ENCODE data around the gene AAMP. TPM values are rescaled to one million over a fixed set of nuclear protein-coding genes. Genes with fewer than 3 reads are reported as not detected.

The AAMP gene
- total and polyA plus RNA-seq, 2 experiments from 2014 or later, result 90.8 to 203 TPM

- peak within 1 kb of the TSS; percentile 93 for H3K27ac Mint-ChIP-seq
- H3K4me2 ChIP-seq, result peak within 1 kb of the TSS; percentile 92
- H3K79me2 ChIP-seq (replicated peaks; ENCODE audit: insufficient read depth), result peaks cover 46% of the 10 kb centered on the region
- H3K9me2 ChIP-seq (ENCODE audit: insufficient read depth), result no peaks in the 10 kb centered on the region
- ATAC-seq, result peak; percentile 91
- H3K4me1 ChIP-seq (ENCODE audit: insufficient read depth), result peaks cover 33% of the 10 kb centered on the region
- H3K27me3 Mint-ChIP-seq (ENCODE audit: insufficient read depth, low read depth, poor library complexity), result peaks cover 13% of the 10 kb centered on the region
- H3K36me3 ChIP-seq (ENCODE audit: insufficient read depth), result 0 out of 2 replicates have a peak, but pooled peaks cover 11% of the 10 kb centered on the region
- peak within 1 kb of the TSS; percentile 99 for H3K4me3 ChIP-seq
- peaks cover 3% of the 10 kb centered on the region; the same call in 1 of the 2 replicates for H3F3A ChIP-seq (replicated peaks; ENCODE audit: low read depth)
- peaks cover 33% of the 10 kb centered on the region for H4K20me1 ChIP-seq (replicated peaks; ENCODE audit: insufficient read depth)
- H3K9me3 Mint-ChIP-seq, result no peaks in the 10 kb centered on the region
- H3K4me3 Mint-ChIP-seq, result peak within 1 kb of the TSS; percentile 89
- H2AFZ ChIP-seq, result peak within 1 kb of the TSS; percentile 100
- DNase-seq (ENCODE audit: low spot score), result peak; percentile 90
- H3K27ac ChIP-seq (ENCODE audit: low read depth), result peak within 1 kb of the TSS; percentile 86
- no peaks in the 10 kb centered on the region for H3K27me3 ChIP-seq (ENCODE audit: insufficient read depth)
- no peak for TF ChIP-seq EZH2phosphoT487 (IDR thresholded peaks at IDR 0.05; ENCODE audit: unreplicated experiment)
- TF ChIP-seq, protein P1, sequence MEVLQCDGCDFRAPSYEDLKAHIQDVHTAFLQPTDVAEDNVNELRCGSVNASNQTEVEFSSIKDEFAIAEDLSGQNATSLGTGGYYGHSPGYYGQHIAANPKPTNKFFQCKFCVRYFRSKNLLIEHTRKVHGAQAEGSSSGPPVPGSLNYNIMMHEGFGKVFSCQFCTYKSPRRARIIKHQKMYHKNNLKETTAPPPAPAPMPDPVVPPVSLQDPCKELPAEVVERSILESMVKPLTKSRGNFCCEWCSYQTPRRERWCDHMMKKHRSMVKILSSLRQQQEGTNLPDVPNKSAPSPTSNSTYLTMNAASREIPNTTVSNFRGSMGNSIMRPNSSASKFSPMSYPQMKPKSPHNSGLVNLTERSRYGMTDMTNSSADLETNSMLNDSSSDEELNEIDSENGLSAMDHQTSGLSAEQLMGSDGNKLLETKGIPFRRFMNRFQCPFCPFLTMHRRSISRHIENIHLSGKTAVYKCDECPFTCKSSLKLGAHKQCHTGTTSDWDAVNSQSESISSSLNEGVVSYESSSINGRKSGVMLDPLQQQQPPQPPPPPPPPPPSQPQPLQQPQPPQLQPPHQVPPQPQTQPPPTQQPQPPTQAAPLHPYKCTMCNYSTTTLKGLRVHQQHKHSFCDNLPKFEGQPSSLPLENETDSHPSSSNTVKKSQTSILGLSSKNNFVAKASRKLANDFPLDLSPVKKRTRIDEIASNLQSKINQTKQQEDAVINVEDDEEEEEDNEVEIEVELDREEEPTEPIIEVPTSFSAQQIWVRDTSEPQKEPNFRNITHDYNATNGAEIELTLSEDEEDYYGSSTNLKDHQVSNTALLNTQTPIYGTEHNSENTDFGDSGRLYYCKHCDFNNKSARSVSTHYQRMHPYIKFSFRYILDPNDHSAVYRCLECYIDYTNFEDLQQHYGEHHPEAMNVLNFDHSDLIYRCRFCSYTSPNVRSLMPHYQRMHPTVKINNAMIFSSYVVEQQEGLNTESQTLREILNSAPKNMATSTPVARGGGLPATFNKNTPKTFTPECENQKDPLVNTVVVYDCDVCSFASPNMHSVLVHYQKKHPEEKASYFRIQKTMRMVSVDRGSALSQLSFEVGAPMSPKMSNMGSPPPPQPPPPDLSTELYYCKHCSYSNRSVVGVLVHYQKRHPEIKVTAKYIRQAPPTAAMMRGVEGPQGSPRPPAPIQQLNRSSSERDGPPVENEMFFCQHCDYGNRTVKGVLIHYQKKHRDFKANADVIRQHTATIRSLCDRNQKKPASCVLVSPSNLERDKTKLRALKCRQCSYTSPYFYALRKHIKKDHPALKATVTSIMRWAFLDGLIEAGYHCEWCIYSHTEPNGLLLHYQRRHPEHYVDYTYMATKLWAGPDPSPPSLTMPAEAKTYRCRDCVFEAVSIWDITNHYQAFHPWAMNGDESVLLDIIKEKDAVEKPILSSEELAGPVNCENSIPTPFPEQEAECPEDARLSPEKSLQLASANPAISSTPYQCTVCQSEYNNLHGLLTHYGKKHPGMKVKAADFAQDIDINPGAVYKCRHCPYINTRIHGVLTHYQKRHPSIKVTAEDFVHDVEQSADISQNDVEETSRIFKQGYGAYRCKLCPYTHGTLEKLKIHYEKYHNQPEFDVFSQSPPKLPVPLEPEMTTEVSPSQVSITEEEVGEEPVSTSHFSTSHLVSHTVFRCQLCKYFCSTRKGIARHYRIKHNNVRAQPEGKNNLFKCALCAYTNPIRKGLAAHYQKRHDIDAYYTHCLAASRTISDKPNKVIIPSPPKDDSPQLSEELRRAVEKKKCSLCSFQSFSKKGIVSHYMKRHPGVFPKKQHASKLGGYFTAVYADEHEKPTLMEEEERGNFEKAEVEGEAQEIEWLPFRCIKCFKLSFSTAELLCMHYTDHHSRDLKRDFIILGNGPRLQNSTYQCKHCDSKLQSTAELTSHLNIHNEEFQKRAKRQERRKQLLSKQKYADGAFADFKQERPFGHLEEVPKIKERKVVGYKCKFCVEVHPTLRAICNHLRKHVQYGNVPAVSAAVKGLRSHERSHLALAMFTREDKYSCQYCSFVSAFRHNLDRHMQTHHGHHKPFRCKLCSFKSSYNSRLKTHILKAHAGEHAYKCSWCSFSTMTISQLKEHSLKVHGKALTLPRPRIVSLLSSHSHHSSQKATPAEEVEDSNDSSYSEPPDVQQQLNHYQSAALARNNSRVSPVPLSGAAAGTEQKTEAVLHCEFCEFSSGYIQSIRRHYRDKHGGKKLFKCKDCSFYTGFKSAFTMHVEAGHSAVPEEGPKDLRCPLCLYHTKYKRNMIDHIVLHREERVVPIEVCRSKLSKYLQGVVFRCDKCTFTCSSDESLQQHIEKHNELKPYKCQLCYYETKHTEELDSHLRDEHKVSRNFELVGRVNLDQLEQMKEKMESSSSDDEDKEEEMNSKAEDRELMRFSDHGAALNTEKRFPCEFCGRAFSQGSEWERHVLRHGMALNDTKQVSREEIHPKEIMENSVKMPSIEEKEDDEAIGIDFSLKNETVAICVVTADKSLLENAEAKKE (CRISPR knock-in tag; IDR thresholded peaks at IDR 0.05), result no peak
- TF ChIP-seq POLR2AphosphoS5 (IDR thresholded peaks at IDR 0.05; ENCODE audit: low read depth), result peak; percentile 84
- TF ChIP-seq ETS1 (IDR thresholded peaks at IDR 0.05), result peak; percentile 81
- no peak for TF ChIP-seq JUNB (IDR thresholded peaks at IDR 0.05; ENCODE audit: unreplicated experiment)
- TF ChIP-seq EZH2 (IDR thresholded peaks at IDR 0.05; ENCODE audit: low read depth, unreplicated experiment), result no peak
- no peak for TF ChIP-seq ZNF331 (CRISPR knock-in tag; IDR thresholded peaks at IDR 0.05; ENCODE audit: low read depth)
- TF ChIP-seq CREB1 (CRISPR knock-in tag; IDR thresholded peaks at IDR 0.05; ENCODE audit: low read depth), result 0 out of 2 replicates have a peak, but pooled peaks have one; percentile 36
- TF ChIP-seq NANOG (IDR thresholded peaks at IDR 0.05; ENCODE audit: borderline replicate concordance), result no peak
- H3K4me1 Mint-ChIP-seq, result peaks cover 31% of the 10 kb centered on the region
- peaks cover 26% of the 10 kb centered on the region for H3K36me3 Mint-ChIP-seq (ENCODE audit: low read depth)
Measured at GRCh38 chr2:218216674-218217359, 53.1 kb downstream of the AAMP start, which contains the start of gene ARPC2. ARPC2 (plus strand) TSS chr2:218217189; CDS start chr2:218217471, 282 bp downstream.

All from GM23338 (cell line).